Measurements from ENCODE around the gene MATN1.

The MATN1 gene

DNA sequence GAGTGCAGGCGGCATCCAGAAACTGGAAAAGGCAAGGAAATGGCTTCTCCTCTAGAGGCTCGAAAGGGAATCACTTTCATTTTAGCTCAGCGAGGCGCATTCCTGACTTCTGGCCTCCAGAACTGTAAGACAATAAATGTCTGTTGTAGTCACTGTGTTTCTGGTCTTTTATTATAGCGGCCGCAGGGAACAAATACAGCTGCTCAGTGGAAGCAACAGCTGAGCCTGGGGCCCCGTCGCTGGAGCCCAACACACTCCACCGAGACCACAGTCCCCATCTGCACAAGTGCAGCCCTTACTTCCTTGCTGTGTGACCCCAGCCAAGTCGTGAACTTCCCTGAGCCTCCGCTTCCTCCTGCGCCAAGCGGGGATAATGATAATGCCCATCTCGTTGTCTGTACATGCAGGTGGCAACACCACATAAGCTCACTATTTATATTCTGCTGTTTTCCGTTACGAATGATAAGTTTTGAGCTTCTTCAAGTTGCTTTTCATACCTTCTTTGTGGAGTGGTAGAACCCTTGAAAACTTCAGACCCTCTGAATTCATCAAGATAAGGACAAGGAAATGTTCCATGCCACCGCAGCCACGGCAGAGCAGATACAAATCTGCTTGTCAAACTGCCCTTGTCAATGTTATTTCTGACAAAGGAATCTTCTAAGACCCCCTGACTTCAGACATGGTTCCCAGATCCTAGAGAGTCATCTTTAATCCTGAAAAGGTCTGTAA lies 37.4 kb upstream of the MATN1 start:
- TF ChIP-seq, protein P1, sequence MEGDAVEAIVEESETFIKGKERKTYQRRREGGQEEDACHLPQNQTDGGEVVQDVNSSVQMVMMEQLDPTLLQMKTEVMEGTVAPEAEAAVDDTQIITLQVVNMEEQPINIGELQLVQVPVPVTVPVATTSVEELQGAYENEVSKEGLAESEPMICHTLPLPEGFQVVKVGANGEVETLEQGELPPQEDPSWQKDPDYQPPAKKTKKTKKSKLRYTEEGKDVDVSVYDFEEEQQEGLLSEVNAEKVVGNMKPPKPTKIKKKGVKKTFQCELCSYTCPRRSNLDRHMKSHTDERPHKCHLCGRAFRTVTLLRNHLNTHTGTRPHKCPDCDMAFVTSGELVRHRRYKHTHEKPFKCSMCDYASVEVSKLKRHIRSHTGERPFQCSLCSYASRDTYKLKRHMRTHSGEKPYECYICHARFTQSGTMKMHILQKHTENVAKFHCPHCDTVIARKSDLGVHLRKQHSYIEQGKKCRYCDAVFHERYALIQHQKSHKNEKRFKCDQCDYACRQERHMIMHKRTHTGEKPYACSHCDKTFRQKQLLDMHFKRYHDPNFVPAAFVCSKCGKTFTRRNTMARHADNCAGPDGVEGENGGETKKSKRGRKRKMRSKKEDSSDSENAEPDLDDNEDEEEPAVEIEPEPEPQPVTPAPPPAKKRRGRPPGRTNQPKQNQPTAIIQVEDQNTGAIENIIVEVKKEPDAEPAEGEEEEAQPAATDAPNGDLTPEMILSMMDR (IDR thresholded peaks at IDR 0.05; ENCODE audit: low read depth, low read length): no peak
- no peak overlapping the region for H3K4me3 ChIP-seq (ENCODE audit: low read depth, low read length)

DNA sequence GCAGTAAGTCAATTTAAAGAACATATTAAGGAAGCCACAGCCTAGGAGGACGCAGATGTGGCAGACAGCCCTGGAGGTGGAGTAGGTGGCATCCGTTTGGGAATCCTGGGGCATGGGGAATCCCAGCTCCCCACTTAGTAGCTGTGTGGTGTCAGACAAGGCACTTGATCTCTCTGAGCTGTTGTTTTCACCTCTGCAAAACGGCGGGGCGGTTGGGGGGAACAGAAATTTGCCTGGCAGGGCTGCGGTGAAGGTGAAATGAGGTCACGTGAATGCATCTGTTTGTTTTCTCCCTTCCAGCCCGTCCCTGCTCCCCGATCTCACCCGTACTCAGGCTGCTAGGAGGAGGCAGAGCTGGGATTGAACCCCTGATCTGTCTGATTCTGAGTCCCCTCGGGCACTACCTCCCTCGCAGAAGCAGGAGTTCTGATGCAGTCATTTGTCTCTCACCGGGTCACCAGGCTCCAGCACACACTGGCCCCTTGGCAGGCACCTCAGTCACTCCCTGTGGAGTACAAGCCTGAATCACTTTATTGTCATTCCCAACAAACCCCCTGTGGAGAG lies 36.4 kb upstream of the MATN1 start:
- no peak overlapping the region for H3K4me3 ChIP-seq (ENCODE audit: low read depth, low read length)
- TF ChIP-seq, protein P1 (IDR thresholded peaks at IDR 0.05; ENCODE audit: low read depth, low read length): no peak

DNA sequence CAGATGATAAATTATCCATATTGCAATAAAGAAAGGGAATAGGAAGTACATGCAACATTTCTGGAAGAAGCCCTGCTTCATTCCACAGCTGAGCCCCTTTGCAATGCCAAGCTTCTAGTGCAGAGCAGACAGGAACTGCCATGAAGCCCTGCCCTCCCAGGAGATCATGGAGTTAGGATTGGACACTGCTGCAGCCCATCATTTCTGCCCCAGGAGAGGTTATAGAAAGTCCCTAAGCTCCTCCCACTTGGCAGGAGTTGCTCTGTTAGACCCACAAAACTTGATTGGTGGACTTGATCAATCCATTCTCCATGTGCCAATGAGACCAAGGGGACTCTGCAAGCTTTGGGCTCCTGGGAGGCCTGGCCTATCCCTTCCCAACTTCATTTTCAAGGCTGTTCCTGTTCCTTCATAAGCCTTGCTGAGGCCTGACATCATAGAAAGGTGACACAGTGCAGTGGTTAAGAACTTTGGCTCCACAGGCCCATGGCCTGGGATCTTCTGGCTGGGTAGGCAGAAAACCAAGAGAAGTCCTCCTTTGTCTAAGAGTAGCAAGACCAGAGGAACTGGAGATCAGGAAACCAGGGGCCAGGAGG lies 35.5 kb upstream of the MATN1 start:
- TF ChIP-seq, protein P1 (IDR thresholded peaks at IDR 0.05; ENCODE audit: low read depth, low read length): no peak

DNA sequence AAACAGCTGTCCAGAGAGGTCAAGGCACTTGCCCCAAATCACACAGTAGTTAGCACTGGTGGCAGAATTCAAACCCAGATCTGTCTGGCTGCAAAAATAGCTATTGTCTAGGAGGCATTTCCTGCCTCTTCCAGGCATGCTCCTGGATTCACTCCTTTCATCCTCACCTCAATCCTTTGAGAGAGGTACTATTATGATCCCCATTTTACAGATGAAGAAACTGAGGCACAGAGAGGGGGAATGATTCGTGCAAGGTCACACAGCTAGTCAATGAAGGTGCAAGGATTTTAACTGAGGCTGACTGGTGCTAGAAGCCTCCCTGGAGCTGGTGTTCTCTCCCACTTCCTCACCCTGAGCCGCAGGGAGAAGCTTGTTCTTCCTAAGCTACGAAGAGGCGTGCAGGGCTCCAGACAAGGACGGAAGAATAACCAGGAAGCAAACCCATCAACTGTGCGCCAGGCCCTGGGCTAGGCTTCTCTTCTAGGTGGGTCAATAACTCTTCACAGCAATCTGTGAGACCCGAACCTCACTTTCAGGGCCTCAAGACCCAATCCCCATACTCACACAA lies 34.8 kb upstream of the MATN1 start:
- TF ChIP-seq, protein P1 (IDR thresholded peaks at IDR 0.05; ENCODE audit: low read depth, low read length): no peak
- H3K4me3 ChIP-seq (ENCODE audit: low read depth, low read length): no peak overlapping the region

More for the DNA sequence above, 35.5 kb upstream of the MATN1 start:
- H3K4me3 ChIP-seq (ENCODE audit: low read depth, low read length): no peak overlapping the region

DNA sequence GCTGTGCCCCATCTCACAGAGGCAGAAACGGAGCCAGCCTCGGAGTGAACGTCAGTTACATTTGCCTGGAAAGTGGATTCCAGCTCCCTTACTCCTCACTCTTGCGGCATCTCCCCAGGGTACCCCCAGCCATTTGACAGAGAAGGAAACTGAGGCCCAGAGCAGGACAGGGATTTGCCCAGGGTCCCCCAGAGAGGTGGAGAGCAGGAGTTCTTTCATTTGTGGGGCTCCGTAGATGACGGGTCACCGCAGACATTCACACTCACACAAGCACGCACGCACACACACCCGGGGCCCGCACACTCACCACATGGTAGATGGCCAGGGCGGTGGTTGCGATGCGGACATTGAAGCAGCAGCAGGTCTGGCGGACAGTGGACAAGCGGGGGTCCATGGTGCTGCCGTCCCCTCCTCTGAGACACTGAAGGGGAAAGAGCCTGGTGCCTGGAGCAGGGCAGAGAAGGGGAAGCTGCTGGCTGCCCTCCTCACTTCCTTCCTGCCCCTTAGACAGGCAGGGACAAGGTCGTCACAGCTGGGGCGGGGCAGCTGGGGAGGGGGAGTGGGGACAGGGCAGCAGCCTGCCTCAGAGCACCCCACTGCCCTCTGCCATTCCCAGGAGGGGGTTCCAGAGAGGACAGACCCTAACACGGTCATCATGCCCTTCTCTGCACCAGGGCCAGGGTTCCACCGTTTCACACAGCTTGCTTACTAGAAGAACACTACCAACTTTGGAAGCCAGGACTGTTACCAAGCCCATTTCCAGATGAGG lies 34.2 kb upstream of the MATN1 start, which contains the start of gene LAPTM5:
TSS of gene LAPTM5 (minus strand) at position 423 of the 769 bp plus-strand sequence. CDS start at position 394, 29 bp downstream.
- no peak within 1 kb of the TSS for H3K4me3 ChIP-seq (ENCODE audit: low read depth, low read length)
- TF ChIP-seq, protein P1 (IDR thresholded peaks at IDR 0.05; ENCODE audit: low read depth, low read length): no peak

DNA sequence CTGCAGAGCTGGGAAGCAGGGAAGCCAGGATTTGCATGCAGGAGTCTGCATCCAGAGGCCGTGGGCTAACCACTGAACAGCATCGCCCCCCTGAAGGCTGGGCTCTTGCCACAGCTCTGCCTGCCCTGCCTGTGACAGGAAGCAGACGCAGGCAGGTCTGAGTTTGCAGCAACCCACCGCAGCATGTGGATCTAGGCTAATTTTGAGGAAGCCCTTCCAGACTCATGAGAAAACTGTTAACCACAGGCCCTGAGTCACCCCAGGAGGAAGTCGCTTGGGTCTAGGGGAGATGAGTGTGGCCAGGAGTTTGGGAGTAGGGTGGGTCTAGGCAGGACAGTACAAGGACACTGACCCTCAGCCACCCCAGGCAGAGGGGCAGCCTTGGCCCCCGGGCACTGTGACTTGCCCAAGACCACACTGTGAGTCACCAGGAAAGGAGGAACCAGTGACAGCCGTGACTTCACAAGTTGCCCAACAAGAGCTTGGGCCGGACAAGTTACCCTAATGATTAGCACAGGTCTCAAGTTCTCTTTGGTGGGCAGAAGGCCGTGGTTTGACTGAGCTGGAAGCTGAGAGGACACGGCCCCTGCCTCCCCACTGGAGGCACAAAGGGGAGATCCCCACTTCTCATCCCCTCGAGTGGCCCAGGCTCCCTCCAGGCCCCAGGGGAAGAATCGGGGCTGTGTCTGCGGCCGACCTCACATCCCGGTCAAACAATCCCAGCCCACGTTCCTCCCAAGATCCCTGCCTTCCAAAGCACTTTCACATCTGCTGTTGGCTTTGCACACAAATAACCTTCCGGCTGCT lies 33.4 kb upstream of the MATN1 start:
- TF ChIP-seq, protein P1 (IDR thresholded peaks at IDR 0.05; ENCODE audit: low read depth, low read length): no peak
- no peak overlapping the region for H3K4me3 ChIP-seq (ENCODE audit: low read depth, low read length)
